ENCODE measurements around the gene CIAO3.

CIAO3 gene

GRCh38 chr16:682493-683395 is 58.1 kb downstream of the CIAO3 start (continued):
- TF ChIP-seq PRDM2 (tag by site-specific recombination; IDR thresholded peaks at IDR 0.05; ENCODE audit: borderline replicate concordance) (peak; percentile 43; the same call in 1 of the 2 replicates), YY1 (tag by site-specific recombination; IDR thresholded peaks at IDR 0.05) (no peak), ZBTB21 (tag by site-specific recombination; IDR thresholded peaks at IDR 0.05) (no peak; the same call in 1 of the 2 replicates), GLIS2 (tag by site-specific recombination; IDR thresholded peaks at IDR 0.05) (no peak), ZNF585B (tag by site-specific recombination; IDR thresholded peaks at IDR 0.05) (no peak), TCF7L2 (IDR thresholded peaks at IDR 0.05; ENCODE audit: borderline replicate concordance, low read depth, low read length) (no peak), GLIS1 (tag by site-specific recombination; IDR thresholded peaks at IDR 0.05) (no peak), ZNF175 (tag by site-specific recombination; IDR thresholded peaks at IDR 0.05) (no peak), ZNF76 (tag by site-specific recombination; IDR thresholded peaks at IDR 0.05; ENCODE audit: borderline replicate concordance, low read depth) (no peak), ZNF629 (tag by site-specific recombination; IDR thresholded peaks at IDR 0.05) (0 out of 2 replicates have a peak, but pooled peaks have one; percentile 11), ZNF768 (tag by site-specific recombination; IDR thresholded peaks at IDR 0.05) (0 out of 2 replicates have a peak, but pooled peaks have one; percentile 2), ZNF645 (tag by site-specific recombination; IDR thresholded peaks at IDR 0.05) (no peak), SP7 (tag by site-specific recombination; IDR thresholded peaks at IDR 0.05) (no peak), ZNF248 (tag by site-specific recombination; IDR thresholded peaks at IDR 0.05) (no peak), ZNF600 (tag by site-specific recombination; IDR thresholded peaks at IDR 0.05) (peak; percentile 86)
- TF ChIP-seq, protein P1, sequence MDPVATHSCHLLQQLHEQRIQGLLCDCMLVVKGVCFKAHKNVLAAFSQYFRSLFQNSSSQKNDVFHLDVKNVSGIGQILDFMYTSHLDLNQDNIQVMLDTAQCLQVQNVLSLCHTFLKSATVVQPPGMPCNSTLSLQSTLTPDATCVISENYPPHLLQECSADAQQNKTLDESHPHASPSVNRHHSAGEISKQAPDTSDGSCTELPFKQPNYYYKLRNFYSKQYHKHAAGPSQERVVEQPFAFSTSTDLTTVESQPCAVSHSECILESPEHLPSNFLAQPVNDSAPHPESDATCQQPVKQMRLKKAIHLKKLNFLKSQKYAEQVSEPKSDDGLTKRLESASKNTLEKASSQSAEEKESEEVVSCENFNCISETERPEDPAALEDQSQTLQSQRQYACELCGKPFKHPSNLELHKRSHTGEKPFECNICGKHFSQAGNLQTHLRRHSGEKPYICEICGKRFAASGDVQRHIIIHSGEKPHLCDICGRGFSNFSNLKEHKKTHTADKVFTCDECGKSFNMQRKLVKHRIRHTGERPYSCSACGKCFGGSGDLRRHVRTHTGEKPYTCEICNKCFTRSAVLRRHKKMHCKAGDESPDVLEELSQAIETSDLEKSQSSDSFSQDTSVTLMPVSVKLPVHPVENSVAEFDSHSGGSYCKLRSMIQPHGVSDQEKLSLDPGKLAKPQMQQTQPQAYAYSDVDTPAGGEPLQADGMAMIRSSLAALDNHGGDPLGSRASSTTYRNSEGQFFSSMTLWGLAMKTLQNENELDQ (tag by site-specific recombination; IDR thresholded peaks at IDR 0.05; ENCODE audit: low read depth), result no peak
- TF ChIP-seq, protein P2, sequence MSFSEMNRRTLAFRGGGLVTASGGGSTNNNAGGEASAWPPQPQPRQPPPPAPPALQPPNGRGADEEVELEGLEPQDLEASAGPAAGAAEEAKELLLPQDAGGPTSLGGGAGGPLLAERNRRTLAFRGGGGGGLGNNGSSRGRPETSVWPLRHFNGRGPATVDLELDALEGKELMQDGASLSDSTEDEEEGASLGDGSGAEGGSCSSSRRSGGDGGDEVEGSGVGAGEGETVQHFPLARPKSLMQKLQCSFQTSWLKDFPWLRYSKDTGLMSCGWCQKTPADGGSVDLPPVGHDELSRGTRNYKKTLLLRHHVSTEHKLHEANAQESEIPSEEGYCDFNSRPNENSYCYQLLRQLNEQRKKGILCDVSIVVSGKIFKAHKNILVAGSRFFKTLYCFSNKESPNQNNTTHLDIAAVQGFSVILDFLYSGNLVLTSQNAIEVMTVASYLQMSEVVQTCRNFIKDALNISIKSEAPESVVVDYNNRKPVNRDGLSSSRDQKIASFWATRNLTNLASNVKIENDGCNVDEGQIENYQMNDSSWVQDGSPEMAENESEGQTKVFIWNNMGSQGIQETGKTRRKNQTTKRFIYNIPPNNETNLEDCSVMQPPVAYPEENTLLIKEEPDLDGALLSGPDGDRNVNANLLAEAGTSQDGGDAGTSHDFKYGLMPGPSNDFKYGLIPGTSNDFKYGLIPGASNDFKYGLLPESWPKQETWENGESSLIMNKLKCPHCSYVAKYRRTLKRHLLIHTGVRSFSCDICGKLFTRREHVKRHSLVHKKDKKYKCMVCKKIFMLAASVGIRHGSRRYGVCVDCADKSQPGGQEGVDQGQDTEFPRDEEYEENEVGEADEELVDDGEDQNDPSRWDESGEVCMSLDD (tag by site-specific recombination; IDR thresholded peaks at IDR 0.05), result no peak
